Ovary (tissue), 9 donors: ENCODE measurements around the gene ANKRD40. TPM values are rescaled to one million over a fixed set of nuclear protein-coding genes. Genes with fewer than 3 reads are reported as not detected.

Experiments
- DNase-seq, 5 donors: peaks; one replicate each; pipeline ENCODE4 v3.0.0-alpha.2; 2019 to 2020
- H3K27ac ChIP-seq, 2 donors: fragments of 200-600 bp; one replicate each; pipeline versions ENCODE4 v1.5.1 to v1.8.0; 2019 to 2022
- H3K27me3 ChIP-seq: fragments of 200-600 bp; one replicate; pipeline ENCODE4 v1.8.0; 2022
- H3K36me3 ChIP-seq: fragments of 200-600 bp; sonication (generic); one replicate; pipeline ENCODE4 v1.5.1; 2019
- H3K4me1 ChIP-seq: one replicate; pipeline ENCODE4 v1.8.1; 2013; ENCODE audit warnings: mild to moderate bottlenecking, moderate library complexity; ENCODE audit not compliant: insufficient read depth
- H3K4me3 ChIP-seq: fragments of 200-600 bp; sonication (generic); one replicate; pipeline ENCODE4 v1.5.1; 2017
- H3K9me3 ChIP-seq, 2 donors: fragments of 200-600 bp in 1 of 2; sonication (generic) in 1 of 2; one replicate each; pipeline versions ENCODE4 v1.5.1 to v1.8.1; 2013 to 2019; ENCODE audit warnings: mild to moderate bottlenecking in 1 of 2, moderate library complexity in 1 of 2
- CTCF ChIP-seq, 3 donors: fragments of 450-650 bp in 2 of 3; fragments of 200-600 bp in 1 of 3; IDR thresholded peaks; one replicate each; pipeline versions ENCODE4 v1.5.1 to v1.8.0; 2016 to 2022; ENCODE audit warnings: antibody characterized with exemption in 3 of 3, mild to moderate bottlenecking in 1 of 3
- EP300 ChIP-seq: sonication (generic); formaldehyde crosslinking; IDR thresholded peaks from one replicate; pipeline ENCODE4 v1.6.1; 2017; ENCODE audit warnings: antibody characterized with exemption
- POLR2A ChIP-seq: fragments of 450-650 bp; IDR thresholded peaks from one replicate; pipeline ENCODE4 v1.6.1; 2017; ENCODE audit warnings: antibody characterized with exemption, mild to moderate bottlenecking, moderate library complexity
- WGBS, 3 donors: extraction: QIAGEN DNeasy Blood & Tissue Kit in 1 of 3; methylation state at CpG; one replicate each; pipeline versions ENCODE4 v1.1.5 to v1.1.7; 2013 to 2017; 5-methylcytosine and 5-hydroxymethylcytosine counted together
- intact Hi-C, 4 donors: fragments of 100-400 bp; cut with DNase I; formaldehyde crosslinking; loops; one replicate each; pipeline versions ENCODE4 v1.11.0 to v1.15.1; 2022 to 2023
- polyA plus RNA-seq, 2 donors: library from polyadenylated mRNA; stranded (reverse); fragments of 200-250 nt in 1 of 2; fragments of 350-450 nt in 1 of 2; fragmentation: Illumina TruSeq in 1 of 2; extraction: RNeasy Lipid Tissue Mini Kit (QIAGEN cat#74804) in 1 of 2; gene quantifications; one replicate each; pipeline ENCODE4 v1.2.3, GENCODE V29; 2013 to 2014
- total RNA-seq, 7 donors: library from RNA; depleted of rRNA in 2 of 7; stranded (reverse); fragments of >200 nt in 2 of 7; fragmentation: NEBNext Ultra II Directional in 3 of 7; extraction: Animal tissue kit (Norgen Biotek cat#: 25700) in 3 of 7; gene quantifications; one replicate each; pipeline versions ENCODE4 v1.1.0 to v1.2.4, GENCODE V29; 2016 to 2023
- donor health status: DM: no; HTN: no; CAD: no; lungs with moderate emphysema.
- donor health status: DM: no; HTN: no; CAD: no.
- donor health status: Bipolar disorder and iron deficiency.
- donor health status: DM: yes; HTN: yes; CAD: no.
- donor health status: DM: no; HTN: no; CAD: no.
- donor health status: DM: yes; HTN: yes; CAD: no.

ANKRD40 gene
- total and polyA plus RNA-seq, 9 donors, result 17.0 to 52.6 (median 41.8) TPM

GRCh38 chr17:50661348-50661747 is 46.4 kb downstream of the ANKRD40 start:
- 90 to 94% (median 91%) methylated on average over 5 of the region's 5 CpGs for WGBS, 3 donors
- intact Hi-C loops, result no loop called here
- Histone ChIP-seq H3K36me3 (no peaks in the 10 kb centered on the region), H3K4me3 (no peak overlapping the region), H3K27me3 (no peaks in the 10 kb centered on the region), H3K4me1 (peaks cover 2% of the 10 kb centered on the region), H3K27ac (no peak overlapping the region), H3K9me3 (no peaks in the 10 kb centered on the region)
- TF ChIP-seq POLR2A, result no peak
- TF ChIP-seq EP300, result no peak
- no peak for TF ChIP-seq CTCF (IDR thresholded peaks at IDR 0.05)
- DNase-seq, result no peak

GRCh38 chr17:50660887-50661345 is 46.8 kb downstream of the ANKRD40 start:
- H3K9me3 ChIP-seq, result no peaks in the 10 kb centered on the region
- no peak overlapping the region for H3K27ac ChIP-seq
- H3K4me1 ChIP-seq, result peaks cover 2% of the 10 kb centered on the region
- WGBS, 3 donors, result 86 to 92% (median 91%) methylated on average over 10 of the region's 10 CpGs
- H3K27me3 ChIP-seq, result no peaks in the 10 kb centered on the region
- intact Hi-C loops, result no loop called here
- no peak overlapping the region for H3K4me3 ChIP-seq
- DNase-seq, result no peak
- TF ChIP-seq POLR2A (no peak), CTCF (IDR thresholded peaks at IDR 0.05) (no peak), EP300 (no peak)
- no peaks in the 10 kb centered on the region for H3K36me3 ChIP-seq

GRCh38 chr17:50660042-50660886 is 47.5 kb downstream of the ANKRD40 start:
- WGBS, 3 donors, result 38 to 48% (median 39%) methylated on average over 11 of the region's 11 CpGs
- Histone ChIP-seq H3K36me3 (no peaks in the 10 kb centered on the region), H3K4me1 (peaks cover 2% of the 10 kb centered on the region), H3K4me3 (no peak overlapping the region), H3K27ac (no peak overlapping the region), H3K27me3 (no peaks in the 10 kb centered on the region), H3K9me3 (no peaks in the 10 kb centered on the region)
- no peak for TF ChIP-seq EP300
- TF ChIP-seq CTCF (IDR thresholded peaks at IDR 0.05), result no peak
- no peak for TF ChIP-seq POLR2A
- intact Hi-C loops, result no loop called here
- DNase-seq, result no peak

DNA sequence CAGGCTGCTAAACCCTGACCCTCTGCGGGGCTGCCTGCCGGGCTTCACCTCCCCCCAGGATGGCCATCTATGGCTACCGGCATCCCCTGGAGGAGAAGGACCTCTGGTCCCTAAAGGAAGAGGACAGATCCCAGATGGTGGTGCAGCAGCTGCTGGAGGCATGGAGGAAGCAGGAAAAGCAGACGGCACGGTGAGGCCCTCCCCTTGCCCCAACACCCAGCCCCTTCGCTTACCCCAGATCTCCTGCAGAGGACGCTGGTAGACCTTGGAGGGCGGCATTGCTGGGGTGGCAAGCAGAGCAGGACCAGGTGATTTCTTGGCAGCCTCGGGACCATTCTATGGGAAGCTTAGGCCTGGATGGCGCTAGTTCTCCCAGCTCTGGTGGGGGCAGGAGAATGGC is 48.5 kb downstream of the ANKRD40 start:
- H3K4me3 ChIP-seq, result no peak overlapping the region
- no peaks in the 10 kb centered on the region for H3K27me3 ChIP-seq
- H3K9me3 ChIP-seq, result no peaks in the 10 kb centered on the region
- H3K36me3 ChIP-seq, result no peaks in the 10 kb centered on the region
- H3K27ac ChIP-seq, result no peak overlapping the region
- TF ChIP-seq EP300 (no peak), CTCF (IDR thresholded peaks at IDR 0.05) (no peak), POLR2A (no peak)
- intact Hi-C loops, result no loop called here
- 75 to 84% (median 79%) methylated on average over 10 of the region's 10 CpGs for WGBS, 3 donors
- DNase-seq, result no peak
- peaks cover 2% of the 10 kb centered on the region for H3K4me1 ChIP-seq
